ENCODE results near the gene S1PR1.
"Not testable (repeated sequence)": the region's sequence is repeated elsewhere in the genome, so short reads cannot be mapped to it uniquely, and the experiment has no call there.

S1PR1 gene

DNA sequence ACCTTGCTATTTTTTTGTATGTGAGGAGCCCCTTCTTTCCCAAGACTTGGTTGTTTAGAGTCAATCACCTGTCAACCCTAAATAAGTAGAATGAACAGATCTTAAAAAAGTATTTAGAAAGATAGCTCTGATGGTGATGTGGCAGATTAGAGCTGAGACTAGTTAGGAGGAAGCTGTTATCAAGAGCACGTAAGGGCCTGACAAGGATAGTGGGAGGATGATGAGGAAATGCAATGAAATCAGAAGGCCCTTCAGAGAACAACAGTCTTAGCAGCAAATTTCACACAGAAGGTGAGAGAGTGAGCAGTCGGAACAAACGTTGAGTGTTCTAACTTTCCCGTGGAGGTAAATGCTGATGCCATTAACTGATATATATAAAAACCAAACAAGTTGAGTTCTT is 15.9 kb upstream of the S1PR1 start:
- DNase-seq: no peak

DNA sequence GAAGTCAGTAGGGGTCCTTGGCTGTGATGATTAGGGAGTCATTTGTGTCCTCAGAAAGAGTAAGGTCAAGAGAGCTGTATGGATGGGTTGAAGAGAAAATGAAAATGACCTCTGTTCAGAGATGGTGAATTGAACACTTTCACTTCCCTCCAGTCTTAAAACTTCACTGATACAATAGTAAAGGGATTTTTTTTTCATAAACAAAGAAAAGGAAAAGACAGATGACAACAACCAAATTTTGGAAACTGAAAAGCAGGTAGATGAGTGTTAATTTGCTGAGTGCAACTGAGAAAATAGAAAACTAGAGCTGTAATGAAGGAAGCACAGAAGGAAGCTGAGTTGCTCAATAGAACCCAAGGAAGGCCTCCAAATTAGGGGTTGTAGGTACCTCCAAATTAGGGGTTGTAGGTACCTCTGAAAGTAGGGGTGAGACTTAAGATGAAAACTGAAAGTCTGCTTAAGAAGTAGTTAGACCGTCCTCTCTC is 14.8 kb upstream of the S1PR1 start:
- DNase-seq: no peak

DNA sequence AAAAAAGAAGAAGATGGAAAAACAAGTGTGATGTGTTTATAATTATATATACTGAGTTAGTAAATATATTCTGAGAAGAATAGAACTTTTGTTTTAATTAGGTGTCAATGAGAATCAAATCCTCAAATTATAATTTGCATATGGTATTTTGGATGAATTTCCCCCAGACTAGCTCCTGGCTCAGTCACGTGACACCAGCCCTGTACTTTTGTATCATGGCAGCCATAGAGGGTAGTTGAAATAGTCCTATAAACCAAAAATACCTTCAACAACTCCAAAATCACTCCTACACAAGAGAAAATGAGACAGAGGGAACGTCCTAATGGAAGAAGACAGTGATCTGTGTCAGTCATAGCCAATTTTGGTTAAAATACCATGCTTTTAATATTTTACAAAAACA is 9.0 kb upstream of the S1PR1 start:
- no peak for DNase-seq

DNA sequence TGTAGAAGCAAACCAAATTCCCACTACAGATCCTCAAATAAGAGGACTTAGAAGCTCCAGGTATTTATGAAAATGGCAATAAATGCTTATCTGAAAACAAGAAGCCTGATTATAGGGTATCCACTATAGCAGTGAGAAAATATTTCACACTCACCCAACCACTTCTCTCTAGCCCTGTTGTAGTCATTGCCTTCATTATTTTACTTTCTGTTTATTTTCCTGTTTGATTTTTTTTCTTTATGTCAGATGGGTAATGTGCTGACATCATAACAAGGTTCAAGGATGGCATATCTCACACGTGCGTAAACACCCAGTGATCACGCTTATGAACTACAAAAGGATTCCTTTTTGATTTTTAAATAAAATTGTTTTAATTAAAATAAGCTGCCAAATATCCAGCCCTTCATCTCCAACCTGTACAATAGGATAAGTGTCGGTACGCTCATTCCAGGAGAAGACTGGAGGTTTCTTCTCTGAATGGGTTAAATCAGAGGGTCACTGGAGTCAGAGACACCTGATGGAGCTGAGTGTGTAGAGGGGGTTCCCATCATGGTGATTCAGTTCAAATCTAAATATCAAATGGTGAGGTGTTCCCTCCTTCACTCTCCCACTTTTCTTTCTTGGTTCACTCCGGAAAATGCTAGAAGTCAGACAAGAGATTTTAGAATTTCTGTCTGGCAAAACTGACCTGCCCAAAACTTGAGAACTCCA is 8.2 kb upstream of the S1PR1 start:
- no peak for DNase-seq

DNA sequence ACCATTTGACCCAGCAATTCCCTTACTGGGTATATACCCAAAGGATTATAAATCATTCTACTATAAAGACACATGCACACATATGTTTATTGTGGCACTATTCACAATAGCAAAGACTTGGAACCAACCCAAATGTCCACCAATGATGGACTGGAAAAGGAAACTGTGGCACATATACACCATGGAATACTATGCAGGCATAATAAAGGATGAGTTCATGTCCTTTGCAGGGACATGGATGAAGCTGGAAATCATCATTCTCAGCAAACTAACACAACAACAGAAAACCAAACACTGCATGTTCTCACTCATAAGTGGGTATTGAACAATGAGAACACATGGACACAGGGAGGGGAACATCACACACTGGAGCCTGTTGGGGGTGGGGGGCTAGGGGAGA is 4.6 kb upstream of the S1PR1 start:
- not testable (repeated sequence) for DNase-seq

DNA sequence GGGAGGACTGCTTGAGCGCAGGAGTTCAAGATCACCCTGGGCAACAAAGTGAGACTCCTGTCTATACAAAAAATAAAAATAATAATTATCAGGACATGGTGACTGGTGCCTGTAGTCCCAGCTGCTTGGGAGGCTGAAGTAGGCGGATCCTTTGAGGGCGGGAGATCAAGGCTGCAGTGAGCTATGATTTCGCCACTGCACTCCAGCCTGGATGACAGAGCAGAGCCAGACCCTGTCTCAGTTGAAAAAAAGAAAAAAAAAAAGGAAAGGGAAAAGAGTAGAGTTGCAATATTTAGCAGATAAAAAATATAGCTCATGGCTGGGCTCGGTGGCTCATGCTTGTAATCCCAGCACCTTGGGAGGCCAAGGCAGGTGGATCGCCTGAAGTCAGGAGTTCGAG is 3.3 kb upstream of the S1PR1 start:
- no peak for DNase-seq

DNA sequence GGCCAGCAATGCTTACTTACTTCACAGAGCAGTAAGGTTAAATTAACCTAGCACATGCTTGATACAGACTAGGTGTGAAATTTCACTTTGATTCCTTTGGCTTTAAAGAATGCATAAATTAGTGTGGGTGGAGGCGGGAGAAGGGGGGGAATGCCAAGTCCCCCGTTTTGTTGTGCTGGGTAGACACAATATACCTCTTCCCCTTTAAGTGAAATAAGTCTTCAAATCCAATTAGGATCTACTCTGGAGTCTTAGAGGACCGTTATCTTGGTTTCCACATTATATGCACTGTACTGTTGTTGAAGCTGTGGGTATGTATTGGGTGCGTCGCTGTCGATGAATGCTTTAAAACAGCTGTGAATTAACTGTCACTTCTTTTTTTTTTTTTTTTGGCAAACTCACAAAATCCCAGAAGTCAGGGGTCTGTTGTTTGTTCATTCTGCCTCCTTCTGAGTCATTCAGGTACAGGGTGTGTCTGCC is 1.6 kb upstream of the S1PR1 start:
- no peak for DNase-seq

DNA sequence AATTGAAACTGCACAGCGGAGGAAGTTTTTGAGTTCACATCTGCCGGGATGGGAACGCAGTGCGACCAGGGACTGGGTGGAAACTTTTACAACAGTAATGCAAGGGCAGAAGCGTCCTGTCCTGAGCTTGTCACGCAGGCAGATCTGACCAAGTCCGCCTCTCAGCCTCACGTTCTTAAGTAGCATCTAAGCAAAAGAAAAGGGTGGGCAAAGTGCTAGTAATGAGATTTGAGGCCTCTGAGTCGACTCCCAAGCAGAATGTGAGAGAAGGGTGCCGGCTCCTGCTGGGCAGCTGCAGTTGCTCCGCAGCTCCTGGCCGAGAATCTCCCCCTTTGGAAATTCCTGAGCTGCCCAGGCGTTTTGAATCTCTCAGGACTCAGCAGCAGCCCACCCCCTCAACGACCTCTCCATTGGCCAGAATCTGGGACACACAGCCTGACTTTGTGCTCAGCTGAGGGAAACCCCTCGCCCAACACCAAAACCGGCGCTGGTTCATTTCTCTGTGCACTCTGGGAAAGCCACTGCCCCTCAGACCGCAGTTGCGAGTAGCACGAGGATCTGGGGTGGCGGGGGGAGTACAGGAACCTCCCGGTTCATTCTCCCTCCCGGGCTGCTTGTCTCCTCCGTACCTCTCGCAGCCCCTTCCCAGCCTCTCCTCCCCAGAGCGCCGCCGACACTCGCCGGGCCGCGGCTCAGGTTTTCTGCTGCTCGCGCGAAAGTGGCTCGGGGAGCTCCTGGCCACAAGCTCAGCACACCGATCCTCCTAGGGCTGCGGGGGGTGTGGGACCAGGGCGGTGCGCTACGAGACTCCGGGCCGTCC is 913 bp upstream of the S1PR1 start:
- no peak for DNase-seq

DNA sequence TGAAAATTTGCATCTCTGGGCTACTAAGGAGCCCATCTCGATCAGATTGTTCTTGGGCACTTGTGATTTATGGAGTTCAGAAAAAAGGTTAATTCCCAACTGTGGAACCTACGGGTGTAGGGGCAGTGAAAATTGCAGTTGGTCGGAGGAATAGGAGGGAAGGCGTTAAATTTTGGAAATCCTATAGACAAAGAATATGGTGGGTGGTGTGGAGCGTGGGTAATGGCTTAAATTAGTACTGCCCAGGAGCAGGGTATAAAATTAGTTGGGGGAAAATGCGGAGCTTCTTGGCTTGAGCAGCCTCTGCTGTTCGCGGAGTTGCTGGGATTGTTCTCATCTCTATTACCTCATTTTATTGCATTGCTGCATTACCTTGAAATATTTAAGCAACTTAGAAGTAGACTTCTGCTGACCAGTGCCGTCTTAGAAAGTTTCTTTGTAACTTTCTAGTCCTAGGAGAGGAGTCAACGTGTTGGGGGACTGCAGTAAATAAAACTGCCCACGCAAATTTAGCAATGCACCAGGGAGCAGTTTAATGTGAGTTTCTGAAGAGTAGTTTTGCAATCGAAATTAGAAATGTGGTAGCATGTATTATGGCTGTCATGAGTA is 514 bp downstream of the S1PR1 start:
- DNase-seq: peak; percentile 17 to 27

DNA sequence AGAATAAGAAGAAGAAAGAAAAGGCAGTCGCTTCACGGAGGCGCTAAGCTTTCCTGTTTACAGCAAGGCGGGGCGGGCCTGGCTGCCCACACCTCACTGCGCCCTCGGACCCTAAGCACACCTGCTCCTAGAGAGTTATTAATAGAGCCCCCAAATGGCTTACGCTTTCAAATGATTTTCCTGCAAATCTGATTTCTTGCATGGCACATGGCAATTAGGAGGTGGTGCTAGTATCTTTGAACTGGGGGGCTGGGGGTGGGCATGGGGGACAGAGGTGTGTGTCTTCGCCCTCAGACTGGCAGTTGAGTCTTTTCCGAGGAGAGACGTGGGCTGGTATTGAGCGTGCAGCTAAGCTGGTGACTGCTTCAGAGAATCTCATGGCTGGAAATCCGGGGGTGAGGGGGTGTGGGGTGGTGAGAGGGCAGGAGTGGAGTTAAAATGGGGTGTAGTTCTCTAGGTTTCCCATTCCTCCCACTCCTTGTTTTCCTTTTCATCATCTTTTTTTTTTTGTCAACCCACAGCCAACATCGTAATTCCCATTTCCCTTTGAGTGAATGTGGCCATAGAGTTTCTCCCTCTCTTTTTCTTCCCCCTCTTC is 1.3 kb downstream of the S1PR1 start:
- no peak for DNase-seq

DNA sequence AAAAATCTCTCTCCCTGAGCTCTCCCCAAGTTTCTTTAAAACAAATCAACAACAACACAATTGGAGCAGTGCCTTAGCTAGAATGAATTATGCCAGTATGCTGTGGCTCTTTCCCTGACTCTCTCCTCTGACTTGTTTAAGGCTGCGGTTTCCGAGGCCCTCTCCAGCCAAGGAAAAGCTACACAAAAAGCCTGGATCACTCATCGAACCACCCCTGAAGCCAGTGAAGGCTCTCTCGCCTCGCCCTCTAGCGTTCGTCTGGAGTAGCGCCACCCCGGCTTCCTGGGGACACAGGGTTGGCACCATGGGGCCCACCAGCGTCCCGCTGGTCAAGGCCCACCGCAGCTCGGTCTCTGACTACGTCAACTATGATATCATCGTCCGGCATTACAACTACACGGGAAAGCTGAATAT is 1.9 kb downstream of the S1PR1 start:
- peak; percentile 68 to 91 for DNase-seq

DNA sequence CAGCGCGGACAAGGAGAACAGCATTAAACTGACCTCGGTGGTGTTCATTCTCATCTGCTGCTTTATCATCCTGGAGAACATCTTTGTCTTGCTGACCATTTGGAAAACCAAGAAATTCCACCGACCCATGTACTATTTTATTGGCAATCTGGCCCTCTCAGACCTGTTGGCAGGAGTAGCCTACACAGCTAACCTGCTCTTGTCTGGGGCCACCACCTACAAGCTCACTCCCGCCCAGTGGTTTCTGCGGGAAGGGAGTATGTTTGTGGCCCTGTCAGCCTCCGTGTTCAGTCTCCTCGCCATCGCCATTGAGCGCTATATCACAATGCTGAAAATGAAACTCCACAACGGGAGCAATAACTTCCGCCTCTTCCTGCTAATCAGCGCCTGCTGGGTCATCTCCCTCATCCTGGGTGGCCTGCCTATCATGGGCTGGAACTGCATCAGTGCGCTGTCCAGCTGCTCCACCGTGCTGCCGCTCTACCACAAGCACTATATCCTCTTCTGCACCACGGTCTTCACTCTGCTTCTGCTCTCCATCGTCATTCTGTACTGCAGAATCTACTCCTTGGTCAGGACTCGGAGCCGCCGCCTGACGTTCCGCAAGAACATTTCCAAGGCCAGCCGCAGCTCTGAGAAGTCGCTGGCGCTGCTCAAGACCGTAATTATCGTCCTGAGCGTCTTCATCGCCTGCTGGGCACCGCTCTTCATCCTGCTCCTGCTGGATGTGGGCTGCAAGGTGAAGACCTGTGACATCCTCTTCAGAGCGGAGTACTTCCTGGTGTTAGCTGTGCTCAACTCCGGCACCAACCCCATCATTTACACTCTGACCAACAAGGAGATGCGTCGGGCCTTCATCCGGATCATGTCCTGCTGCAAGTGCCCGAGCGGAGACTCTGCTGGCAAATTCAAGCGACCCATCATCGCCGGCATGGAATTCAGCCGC is 2.5 kb downstream of the S1PR1 start:
- no peak for DNase-seq

DNA sequence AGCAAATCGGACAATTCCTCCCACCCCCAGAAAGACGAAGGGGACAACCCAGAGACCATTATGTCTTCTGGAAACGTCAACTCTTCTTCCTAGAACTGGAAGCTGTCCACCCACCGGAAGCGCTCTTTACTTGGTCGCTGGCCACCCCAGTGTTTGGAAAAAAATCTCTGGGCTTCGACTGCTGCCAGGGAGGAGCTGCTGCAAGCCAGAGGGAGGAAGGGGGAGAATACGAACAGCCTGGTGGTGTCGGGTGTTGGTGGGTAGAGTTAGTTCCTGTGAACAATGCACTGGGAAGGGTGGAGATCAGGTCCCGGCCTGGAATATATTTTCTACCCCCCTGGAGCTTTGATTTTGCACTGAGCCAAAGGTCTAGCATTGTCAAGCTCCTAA is 3.2 kb downstream of the S1PR1 start:
- DNase-seq: no peak

DNA sequence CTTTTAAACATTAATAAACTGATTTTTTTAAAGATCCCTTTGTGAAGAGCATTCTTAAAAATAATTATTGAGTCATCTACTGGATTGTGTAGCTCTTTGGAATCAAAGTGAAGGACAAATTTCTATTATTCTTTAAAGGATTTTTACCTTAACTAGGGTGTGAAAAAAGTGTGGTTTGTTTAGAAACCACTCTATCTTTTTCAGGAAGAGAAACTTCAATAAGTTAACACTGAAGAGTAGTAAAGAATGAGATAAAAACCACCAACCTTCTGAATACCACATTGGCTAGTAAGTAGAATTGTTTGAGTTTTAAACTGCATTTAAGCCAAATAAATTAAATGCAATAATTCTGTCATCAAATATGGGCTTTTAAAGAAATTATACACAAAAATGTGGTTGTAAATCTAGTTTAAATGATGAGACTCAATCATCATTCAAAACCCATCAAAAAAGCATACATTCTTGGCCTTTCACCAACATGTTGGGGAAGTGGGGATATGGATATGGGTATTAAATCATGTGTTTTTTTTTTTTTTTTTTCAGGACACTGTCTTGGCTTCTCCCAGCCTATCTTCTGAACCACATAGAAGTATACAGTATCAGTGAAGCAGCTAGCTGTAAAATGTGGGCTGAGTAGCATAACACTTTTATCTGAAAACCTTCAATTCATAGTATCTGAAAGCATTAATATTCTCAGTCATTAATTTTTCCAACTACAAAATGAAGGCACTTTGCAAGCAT is 4.8 kb downstream of the S1PR1 start:
- no peak for DNase-seq

DNA sequence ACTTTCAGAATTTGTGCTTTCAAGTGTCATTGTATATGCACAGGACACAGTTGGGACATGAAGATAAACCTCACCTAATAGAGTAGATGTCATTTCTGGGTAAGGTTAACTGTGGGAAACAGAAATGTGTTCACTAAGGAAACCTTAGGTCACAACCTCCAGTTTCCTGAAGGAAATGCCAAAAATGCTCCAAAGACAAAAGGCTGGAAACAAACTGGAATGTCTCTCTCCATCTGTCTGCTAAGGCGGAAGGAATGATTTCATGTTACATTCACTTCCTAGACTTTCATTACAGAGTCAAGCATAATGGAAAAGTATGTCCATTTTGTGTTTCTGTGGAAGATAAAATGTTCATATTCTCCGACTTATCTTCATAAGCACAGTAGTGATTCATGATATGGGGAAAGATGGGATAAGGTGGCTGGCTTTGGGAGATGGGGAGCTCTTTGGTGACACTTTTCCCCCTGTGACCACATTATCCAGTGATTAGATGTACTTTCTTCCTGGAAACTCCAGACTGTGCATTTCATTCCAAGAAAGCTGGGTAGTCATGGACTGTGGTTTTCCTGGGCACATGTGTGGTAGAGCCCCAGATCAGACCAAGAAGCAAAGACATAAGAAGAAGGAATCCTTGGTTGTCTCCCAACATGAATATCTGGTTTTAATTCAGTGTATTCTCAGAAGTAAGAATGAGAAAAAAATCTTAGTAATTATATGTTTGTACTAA is 5.7 kb downstream of the S1PR1 start:
- no peak for DNase-seq

DNA sequence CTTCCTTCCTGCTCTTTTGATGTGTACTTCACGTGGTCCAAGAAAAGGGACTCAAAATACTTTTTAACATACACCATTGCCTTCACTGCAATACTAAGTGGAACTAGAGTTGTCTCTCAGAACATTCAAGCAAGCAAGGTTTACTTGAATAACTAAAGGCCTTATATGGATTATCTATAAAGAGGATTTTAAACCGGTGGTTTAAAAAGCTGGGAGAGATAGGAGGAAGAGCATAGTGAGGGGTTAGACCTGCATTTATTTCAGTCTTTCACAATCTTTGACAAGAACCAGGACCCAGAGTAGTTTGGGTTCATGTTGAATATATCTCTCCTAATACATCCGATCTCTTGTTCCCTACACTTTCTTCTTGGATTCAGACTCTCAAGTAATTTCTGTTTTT is 6.9 kb downstream of the S1PR1 start:
- DNase-seq: no peak

DNA sequence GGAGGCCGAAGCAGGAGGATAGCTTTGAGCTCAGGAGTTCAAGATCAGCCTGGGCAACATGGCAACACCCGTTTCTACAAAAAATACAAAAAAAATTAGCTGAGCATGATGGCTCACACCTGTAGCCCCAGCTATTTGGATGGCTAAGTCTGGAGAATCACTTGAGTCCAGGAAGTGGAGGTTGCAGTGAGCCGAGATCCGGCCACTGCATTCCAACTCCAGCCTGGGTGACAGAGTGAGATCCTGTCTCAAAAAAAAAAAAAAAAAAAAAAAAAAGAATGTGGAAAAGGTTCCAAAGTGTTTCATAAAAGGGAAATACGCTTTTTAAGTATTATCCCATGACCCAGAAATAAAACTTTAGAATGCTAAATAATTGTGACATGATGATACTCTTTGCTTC is 8.0 kb downstream of the S1PR1 start:
- no peak for DNase-seq

DNA sequence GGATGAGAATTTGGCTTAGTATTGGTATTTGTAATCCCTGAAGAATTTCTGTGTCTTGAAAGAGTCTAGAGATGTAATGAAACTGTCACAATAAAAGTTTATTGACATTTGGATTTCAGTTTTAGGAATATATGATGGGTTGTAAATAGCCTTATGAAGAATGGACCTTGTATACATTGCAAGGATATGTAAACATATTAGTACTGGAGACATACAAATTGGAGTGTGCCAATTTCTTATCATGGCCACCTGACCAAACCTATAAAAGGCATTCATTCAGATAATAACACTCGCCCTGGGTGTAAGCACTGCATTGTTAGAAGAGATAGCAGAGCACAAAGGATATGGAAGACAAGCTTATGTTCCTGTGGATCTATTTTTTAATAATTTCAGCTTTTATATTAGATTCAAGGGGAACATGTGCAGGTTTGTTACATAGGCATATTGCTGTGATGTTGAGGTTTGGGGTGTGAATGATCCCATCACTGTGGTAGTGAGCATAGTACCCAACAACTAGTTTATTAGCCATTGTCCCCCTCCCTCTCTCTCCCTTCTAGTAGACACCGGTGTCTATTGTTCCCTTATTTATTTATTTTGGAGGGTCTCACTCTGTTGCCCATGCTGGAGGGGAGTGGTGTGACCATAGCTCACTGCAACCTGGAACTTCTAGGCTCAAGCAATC is 8.6 kb downstream of the S1PR1 start:
- no peak for DNase-seq

DNA sequence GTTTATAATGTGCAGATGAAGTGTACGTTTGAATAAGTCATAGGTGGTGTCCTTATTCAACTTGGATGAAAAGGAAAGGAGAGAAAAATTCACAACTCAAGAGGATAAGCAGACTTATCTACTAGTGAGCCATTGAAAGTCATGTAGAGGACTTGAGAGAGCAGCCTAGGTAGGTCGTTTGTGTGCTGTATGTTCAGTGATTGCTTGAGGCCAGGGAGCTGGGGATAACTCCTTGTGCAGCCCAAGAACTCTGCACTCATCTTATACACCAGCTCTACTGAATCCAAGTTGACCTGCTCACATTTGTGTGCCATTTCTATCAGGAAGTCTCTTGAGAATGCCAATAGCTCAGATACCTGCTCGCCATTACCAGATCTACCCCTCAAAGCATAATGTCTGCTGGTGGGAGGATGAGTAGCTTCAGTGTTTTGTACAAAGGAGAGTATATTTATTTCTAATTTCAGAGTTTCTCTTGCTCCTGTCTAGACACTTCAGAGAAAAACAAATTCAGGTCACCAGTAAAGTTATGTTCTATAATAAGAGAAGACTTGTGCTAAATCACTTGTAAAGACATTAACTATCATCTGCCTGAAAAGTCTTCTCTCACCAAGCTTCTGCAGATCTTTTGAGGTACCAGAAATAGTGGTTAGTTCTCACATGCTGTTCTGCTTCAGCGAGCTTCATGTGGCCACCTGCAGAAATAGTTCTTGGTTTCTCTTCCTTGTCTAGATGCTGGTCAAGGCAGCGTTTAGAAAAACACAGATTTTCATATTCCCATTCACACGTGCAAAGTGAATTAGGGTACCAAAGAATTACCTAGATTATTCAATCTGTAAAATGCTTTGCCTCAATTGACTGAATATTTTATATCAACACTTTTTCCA is 10.8 kb downstream of the S1PR1 start:
- no peak for DNase-seq

Measured in NCI-H446 (cell line).